Hippocampal formation (tissue), 2 donors: ENCODE results near the gene FSTL4.
A peak's percentile ranks its signal among the peaks of the same experiment; 100 is the strongest.

ENCODE experiments used
- DNase-seq, 2 donors: peaks; one replicate each; lab custom pipeline; 2025; lab: John Stamatoyannopoulos, UW

The FSTL4 gene

DNA sequence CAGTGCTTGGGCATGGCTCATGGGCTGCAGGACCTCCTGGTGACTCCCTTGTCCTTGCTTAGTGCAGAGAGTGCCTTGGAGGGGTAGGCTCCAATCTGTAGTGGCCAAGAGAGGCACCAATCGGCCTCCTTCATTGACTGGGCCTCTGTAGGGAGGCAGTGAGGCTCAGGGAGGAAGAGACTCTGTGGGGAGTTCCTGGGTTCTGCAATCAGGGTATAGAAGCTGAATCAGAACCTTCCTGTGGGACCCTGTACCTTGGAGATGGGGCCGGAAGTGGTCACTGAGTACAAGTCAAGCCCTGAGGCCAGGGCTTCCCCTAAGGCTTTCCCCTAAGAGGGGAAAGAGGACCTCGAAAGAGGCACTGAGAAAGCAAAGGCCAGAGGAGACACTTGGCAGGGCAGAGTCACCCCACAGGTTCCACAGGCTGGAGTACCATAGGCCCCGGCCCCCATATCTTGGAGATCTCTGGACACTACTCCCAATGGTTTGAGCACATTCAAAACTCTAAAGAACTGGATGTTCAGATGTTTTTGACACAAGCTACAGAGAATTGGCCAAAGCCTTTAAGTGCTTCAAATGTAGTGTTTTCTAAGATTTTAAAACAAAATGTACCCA is 370.0 kb downstream of the FSTL4 start:
- DNase-seq: no peak

DNA sequence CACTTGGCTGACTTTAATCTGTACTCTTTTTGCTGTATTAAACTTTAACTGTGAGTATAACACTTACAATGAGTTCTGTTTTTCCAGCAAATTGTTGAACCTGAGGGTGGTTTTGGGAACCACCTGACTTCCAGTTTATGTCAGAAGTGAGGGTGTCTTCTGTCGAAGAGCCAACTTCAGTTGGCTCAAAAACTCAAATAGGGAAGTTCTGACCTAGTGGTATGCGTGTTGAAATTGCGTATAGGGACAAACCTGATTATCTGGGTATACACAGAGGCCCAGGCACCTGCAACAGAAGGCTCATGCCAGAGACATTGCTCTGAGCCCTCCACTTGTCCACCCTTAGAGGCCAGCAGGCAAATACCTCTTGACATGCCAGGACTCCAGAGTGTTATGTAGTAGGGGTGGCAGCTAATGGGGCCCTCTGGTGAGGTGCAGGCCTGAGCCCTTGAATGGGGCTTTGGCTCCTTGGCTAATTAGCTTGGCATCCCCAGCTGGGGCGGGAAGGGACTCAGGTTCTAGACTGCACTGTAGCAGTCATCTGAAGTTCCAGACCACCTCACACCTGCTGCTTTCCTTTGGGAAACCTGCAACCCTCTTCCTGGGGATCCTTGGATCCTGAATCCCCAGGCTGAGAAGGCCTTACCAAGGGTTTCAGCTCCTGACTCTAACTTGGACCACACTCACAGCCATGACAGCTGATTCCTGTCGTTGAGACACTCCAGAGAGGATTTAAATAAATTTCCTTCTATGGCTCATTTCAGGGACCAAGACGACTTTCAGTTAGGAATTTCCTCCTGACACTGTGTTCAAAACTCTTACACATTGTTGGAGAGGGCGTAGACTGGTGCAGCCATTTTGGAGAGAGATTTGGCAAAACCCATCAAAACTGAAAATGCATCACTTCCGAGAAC is 370.9 kb downstream of the FSTL4 start:
- no peak for DNase-seq

DNA sequence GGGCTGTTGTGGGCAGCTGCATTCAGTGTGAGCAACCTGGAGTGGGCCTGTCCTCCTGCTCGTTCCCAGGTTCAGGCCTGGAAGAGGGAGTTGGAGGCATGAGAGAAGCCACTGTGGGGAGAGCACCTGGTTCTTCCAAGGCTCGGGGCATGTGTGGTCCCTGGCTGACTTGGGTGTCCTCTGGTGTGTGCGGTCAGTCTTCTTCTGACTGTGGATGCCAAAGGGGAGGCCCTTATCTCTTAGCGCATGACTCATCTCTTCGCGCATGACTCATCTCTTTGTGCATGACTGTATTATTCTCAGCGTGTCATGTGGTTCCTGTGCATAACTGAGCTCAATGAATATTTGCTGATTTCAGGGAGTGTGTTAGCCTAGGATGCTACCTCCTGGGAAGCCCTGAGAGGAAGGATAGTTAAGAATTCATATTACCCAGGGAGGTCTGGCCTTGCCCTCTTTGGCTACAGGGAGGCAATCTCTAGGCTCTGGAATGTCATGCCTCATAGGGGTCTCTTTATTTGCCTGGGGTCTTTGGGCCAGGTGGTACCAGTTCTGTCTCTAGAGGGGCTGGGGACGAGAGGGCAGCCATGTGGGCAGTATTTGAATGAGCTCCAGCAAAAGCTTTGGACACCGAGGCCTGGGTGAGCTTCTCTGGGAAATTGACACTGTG is 371.8 kb downstream of the FSTL4 start:
- peak in 1 of 2 donors; percentile 12 for DNase-seq

DNA sequence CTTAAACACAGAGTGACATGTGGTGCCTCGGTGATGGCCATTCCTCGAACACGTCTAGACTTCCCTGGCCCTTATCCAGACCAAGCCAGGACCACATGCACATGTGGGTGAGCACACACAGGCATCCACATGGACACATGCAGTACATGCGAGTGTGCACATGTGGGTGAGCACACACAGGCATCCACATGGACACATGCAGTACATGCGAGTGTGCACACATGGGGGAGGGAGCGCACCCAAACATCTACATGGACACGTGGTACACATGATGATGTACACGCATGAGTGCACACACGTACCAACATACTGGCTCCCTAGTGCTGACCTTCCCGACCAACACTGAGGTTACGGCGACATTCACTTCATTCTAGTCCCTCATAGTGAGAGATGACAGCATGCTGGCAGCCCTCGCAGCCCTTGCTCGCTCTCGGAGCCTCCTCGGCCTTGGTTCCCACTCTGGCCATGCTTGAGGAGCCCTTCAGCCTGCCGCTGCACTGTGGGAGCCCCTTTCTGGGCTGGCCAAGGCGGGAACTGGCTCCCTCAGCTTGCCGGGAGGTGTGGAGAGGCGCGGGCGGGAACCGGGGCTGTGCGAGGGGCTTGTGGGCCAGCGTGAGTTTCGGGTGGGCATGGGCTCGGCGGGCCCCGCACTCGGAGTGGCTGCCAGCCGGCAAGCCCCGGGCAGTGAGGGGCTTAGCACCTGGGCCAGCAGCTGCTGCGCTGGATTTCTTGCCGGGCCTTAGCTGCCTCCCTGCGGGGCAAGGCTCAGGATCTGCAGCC is 373.7 kb downstream of the FSTL4 start:
- no peak for DNase-seq

DNA sequence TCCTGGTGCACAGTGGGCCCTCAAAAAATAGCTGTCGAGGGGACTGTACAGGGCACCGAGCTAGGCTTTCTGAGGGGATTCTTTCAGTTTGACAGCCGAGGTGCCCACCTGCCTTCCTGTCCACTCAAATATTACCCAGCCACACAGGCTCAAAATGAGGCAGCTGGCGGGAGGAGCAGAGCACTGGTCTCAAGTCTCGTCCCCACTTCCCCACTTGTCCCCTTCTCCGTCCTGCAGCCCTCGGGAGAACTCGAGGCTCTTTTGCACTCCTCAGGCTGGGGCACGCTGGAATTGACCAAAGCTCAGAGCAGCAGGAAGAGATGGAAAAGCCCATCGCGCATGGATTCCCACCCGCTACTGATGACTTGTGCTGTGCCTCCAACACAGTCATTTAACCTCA is 375.4 kb downstream of the FSTL4 start:
- no peak for DNase-seq

DNA sequence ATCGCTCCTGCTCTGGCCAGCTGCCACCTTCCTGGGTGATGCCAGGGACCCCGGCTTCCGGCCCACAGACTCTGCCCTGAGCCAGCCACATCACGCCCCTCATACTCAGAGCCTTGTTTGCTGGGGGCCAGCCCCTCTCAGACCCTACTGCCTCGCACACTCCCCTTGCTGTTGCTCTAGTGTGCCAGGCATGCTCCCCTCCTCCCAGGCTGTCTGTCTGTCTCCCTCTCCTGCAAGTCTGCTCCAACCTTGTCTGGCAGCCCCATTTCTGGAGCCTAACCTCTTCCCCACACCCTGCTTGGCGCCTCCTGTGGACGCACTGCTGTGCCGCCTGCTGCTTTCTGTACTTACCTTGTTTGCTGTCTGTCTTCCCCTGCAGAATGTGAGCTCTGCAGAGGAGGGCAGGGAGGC is 375.8 kb downstream of the FSTL4 start:
- DNase-seq: no peak

DNA sequence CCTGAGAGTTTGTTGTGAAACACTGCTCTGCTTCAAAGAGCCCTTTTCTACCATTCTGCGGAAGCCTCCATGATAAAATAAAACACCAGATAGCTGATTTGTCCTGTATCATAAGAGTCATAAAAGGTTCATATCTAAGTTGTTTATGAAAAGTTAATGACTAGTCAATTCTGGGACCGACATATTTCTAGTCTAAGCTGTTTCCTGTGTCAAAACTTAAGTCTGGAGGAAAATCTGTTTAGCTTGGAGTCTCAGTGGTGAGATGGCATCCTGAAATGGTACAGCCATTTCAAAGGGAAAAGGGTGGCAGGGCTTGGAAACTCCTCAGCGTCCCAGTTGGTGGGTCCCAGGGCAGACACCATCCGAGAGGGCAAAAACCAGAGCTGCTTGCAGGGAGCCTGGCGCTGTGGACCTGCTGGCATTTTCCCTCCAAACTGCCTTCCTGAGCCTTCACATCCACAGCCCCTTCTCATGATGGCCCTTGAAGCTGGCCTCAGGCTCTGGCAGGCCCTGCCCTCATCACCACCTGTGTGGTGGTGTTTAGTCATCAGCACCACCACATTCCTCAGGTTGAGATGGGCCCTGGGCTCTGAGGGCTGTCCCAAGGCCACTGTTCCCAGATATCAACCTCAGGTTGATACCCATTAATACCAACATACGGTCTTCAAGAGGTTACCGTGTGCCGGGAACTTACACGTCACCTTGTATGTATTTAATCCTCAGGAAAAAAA is 376.5 kb downstream of the FSTL4 start:
- no peak for DNase-seq

DNA sequence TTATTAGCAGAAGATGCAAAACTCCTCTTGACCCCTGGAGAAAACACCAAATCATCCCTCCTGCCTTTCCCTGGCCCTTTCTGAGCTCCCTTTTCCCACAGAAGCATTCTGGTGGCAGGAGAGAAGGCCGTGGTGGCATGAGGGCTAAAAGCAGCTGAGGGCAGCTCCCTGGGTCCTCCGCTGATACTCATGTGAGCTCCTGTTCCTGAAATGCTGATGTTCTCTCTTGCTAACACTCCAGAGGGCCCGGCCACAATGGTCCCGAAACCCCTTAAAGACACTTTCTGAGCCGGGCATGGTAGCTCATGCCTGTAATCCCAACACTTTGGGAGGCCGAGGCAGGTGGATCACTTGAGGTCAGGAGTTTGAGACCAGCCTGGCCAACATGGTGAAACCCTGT is 377.4 kb downstream of the FSTL4 start:
- no peak for DNase-seq

DNA sequence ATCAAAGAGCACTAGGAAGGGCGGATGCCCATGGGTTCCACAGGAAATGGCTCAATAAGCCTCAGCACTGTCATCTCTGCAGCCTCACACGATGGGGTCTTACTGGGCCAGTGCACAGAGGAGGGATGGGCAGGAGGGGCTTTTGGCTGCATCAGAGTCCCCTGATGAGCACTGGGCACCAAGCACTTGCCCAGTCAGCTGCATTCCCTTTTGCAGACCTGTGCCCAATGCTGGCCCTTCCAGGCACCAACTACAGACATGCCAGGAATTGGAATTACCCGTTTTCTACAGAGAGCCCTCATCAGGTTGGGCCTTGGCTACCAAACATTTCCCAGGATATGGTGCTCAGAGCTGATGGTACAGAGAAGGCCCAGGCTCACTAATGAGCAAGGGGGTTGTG is 378.1 kb downstream of the FSTL4 start:
- no peak for DNase-seq

DNA sequence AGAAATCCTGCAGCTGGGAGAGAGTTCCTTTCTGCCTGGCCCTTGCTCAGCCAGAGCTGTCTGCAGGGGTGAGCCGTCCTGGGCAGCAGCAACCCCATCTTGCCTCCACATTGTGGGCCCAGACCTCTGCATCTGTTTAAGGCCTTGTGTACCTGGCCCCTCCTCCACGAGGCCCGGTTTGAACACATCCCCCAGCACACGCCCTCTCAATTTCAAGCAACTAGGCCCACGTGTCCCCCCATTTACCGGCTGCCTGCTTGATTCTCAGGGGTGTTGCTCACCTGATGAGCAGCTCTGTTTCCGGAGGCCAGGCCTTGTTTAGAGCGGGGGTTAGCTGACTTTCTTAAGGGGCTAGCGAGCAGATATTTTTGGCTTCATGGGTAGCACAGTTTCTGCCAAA is 378.7 kb downstream of the FSTL4 start:
- no peak for DNase-seq

DNA sequence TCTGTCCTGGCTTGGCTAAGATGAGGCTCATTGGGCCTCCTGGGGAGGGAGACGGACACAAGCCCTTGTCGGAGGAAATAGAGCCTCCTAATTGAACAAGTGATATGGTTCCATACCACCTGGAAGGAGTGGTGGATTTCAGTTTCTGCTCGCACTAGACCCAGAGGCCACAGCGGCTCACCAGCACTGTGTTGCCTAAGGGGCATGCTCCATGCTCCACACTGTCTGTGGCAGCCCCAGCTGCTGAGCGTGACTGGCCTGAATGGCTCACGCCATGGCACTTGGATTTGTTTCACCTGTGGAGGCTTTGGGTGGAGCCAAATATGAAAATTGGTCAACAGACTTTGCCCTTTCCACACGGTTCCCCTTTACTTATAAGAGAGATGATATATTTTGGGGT is 379.4 kb downstream of the FSTL4 start:
- DNase-seq: no peak

DNA sequence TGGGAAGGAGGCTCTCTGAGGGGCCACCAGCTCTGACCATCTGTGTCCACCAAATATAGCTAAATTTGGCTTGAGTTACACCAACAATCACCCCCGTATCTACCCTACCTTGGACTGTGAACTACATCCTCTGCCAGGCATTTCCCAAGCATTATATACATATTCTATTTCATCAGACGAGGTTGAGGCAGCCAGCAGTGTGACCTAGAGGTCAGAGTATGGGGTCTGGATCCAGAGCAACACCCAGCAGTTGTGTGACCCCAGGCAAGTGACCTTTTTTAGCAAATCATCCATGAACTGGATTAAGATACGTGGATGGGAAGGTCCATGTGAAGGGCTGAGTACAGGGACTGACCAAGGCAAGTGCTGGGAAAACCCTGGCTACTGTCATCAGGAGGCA is 379.9 kb downstream of the FSTL4 start:
- no peak for DNase-seq

DNA sequence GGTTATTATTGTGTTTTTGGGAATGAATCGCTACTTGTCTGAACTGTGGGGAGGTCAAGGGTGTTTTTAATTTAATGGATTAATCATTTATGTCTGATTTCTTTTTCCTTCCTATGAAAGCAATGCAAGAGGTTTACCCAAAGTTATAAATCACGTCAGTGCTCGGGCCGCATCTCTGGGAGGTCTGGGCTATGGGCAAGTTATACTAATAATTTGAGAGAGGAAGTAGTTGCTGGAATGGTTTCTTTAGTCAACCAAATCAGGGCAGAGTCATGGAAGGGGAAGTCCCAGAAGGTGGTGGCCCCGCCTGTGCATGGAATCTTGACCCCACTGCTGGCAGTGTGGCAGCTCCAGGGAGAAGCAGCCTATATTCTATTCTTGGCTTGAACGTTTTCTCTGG is 380.3 kb downstream of the FSTL4 start:
- DNase-seq: no peak

DNA sequence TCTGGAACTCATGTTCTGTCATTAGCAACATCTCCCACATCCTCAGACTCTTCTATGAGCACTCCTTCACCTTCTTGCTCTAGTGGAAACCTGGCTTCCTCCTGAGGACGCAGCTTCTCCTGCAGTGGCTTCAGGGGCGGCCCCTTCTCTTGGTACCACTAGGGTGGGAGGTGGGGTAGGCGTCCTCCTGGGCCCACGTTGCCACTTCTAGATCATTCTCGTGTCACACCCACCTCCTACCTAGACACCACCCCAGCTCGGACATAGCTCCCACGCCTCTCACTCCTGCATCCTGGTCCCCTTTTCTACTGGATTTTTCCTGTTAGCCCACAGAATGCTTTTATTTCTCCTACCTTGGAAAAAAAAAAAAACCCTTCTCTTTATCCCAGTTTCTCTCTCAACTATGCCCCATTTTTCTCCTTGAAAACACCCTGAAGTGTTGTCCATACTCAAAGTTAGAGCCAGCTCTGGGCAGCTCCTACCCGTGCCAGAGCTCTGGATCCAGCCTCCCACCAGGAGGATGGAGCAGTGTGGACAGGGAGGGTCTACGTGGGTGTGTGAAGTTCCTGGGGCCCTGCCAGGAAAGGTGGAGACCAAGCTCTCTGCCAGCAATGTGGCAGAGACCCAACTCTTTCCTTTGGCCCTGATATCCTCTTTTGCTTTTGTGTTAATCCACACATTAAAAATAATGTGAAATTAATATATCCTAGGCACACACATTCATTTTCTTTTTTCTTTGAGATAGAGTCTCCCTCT is 381.3 kb downstream of the FSTL4 start:
- no peak for DNase-seq

DNA sequence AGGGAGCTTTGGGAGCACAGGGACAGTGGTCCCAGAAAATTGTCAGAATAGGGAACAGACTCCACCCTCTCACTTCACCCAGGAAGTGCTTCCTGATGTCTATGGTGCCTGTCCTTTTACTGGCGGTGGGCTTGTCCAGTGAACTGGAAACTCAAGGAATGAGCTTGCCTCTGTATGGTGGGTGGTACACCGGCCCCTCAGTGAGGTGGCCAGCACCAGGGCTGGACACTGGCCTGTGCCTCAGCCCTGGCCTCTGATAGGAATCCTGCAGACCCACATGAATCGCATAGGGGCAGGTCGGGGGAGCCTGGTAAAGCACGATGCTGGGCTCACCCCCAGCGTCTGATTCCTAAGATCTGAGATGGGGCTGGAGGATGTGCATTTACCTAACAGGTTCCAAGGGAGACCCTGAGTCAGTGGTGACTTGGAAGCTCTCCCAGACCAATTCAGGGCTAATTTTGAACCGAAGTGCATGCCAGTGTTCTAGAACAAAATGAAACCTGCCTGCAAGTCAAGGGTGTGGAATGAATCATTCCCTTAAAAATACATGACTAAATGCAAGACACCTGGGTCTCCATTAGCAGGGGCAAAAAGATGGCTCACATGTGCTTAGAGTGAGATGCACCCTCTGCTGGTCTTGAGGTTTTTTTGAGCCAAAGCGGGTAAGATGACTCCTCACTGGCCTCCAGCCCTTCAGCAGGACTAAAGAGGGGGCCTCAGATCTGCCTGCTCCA is 382.2 kb downstream of the FSTL4 start:
- DNase-seq: no peak

DNA sequence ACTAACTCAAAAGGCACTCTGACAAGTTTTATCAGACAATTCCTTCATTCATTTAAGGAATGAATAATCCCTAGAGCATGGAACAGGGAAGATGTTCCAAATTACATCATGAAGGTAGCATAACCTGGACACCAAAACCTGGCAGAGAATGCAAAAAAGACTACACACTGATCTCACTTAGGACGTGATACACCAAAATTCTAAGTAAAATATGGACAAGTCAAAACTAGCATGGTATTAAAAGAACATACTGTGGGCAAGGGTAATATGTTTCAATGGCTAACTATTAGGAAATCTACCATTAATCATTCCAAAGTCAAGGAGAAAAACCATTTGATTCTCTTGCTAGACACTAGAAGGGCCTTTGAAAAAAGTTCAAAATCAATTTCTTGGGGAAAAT is 384.0 kb downstream of the FSTL4 start:
- DNase-seq: no peak

DNA sequence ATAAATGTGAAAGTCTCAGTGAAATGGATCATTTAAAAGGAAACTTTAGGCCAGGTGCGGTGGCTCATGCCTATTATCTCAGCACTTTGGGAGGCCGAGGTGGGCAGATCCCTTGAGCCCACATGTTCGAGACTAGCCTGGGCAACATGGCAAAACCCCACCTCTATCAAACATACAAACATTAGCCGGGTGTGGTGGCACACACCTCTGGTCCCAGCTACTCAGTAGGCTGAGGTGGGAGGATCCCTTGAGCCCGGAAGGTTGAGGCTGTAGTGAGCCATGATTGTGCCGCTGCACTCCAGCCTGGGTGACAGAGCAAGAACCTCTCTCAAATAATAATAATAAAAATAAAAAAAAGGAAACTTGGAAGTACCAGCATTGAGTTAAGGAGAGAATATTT is 384.4 kb downstream of the FSTL4 start:
- DNase-seq: no peak

DNA sequence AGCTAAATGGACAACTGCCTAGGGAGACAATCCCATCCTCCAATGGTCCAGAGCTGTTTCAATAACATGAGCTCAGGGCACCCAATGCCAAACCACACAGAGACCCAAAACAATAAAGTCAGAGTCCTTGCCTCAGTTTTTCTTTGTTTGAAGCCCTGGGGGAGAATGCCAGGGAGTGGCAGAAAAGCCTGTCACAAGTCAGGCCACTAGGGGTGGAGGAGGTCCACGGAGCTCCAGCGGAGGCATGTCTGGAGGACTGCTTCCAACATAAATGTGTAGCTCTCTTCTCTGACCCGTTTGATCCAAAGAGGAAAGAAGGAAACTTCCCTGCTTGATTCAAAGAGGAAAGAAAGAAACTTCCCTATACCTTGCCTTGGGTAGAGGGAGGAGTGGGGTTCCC is 385.3 kb downstream of the FSTL4 start:
- DNase-seq: no peak

DNA sequence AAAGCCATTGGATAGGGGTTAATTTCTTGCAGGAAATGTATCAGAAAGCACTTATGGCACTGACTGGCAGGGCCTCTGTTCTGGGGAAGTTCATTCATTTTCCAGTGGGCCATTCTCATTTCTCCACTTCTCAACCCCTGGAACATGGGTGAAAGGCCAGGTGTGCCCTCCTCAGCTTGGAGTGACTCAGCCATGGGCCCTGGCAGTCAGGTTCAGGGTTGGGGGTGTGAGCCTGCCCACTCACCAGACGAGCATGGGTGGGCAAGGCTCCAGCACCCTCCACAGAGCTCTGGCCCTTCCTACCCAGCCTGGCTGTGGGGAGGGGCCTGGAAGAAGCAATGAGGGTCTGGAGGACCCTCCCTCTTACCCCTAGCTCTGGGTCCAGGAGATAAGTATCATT is 386.2 kb downstream of the FSTL4 start:
- DNase-seq: no peak

DNA sequence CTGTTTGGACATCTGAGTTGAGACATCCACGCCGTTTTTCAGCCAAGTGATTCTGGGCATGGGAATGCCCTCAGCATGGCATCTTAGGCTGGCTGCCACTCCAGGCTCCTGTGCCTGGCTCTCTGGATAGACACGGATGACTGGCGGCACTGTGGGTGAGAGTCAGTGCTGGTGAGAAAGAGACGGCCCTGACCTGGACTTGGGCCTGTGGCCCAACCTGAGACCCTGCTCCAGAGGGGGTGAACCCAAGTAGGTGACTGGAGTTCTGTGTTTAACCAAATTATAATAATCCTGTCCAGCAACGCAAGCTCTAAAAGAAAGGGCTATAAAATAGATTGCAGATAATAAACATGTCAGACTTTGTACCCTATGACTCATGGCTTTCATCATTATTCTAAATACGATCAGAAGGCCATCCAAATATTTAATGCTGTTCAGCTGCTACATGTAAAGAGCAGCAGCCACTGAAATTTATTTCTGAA is 386.6 kb downstream of the FSTL4 start:
- DNase-seq: no peak
